Uterus (tissue), 4 donors: ENCODE measurements around the gene CCDC169. TPM values are rescaled to one million over a fixed set of nuclear protein-coding genes. Genes with fewer than 3 reads are reported as not detected.
"Not testable (repeated sequence)": the region's sequence is repeated elsewhere in the genome, so short reads cannot be mapped to it uniquely, and the experiment has no call there.

Source experiments
- DNase-seq, 2 donors: peaks; one replicate each; pipeline ENCODE4 v3.0.0-alpha.2; 2019 to 2020
- H3K27ac ChIP-seq, 2 donors: fragments of 200-600 bp; sonication (generic); 1 replicate in 1 of 2; 2 replicates in 1 of 2; pipeline ENCODE4 v1.5.1; 2016 to 2018
- H3K27me3 ChIP-seq, 2 donors: fragments of 200-600 bp; sonication (generic); one replicate each; pipeline ENCODE4 v1.5.1; 2018 to 2019; ENCODE audit warnings: control low read depth in 1 of 2
- H3K36me3 ChIP-seq, 2 donors: fragments of 200-600 bp; sonication (generic); one replicate each; pipeline ENCODE4 v1.5.1; 2019; ENCODE audit warnings: control low read depth in 1 of 2
- H3K4me1 ChIP-seq, 2 donors: fragments of 200-600 bp; sonication (generic); one replicate each; pipeline ENCODE4 v1.5.1; 2018 to 2019; ENCODE audit warnings: control low read depth in 1 of 2
- H3K4me3 ChIP-seq, 2 donors: fragments of 200-600 bp; sonication (generic); 1 replicate in 1 of 2; 2 replicates in 1 of 2; pipeline ENCODE4 v1.5.1; 2018 to 2019; ENCODE audit warnings: mild to moderate bottlenecking in 1 of 2
- H3K9me3 ChIP-seq, 2 donors: fragments of 200-600 bp; sonication (generic); one replicate each; pipeline ENCODE4 v1.5.1; 2019; ENCODE audit warnings: control low read depth in 1 of 2
- CTCF ChIP-seq, 4 experiments: fragments of 200-600 bp in 2 of 4; fragments of 450-650 bp in 2 of 4; sonication (generic) in 2 of 4; IDR thresholded peaks; one replicate each; pipeline ENCODE4 v1.5.1; 2016 to 2019; ENCODE audit warnings: antibody characterized with exemption in 4 of 4, mild to moderate bottlenecking in 2 of 4, moderate library complexity in 1 of 4
- POLR2A ChIP-seq, 2 donors: fragments of 450-650 bp; IDR thresholded peaks; one replicate each; pipeline ENCODE4 v1.6.1; 2016; ENCODE audit warnings: antibody characterized with exemption in 2 of 2, mild to moderate bottlenecking in 1 of 2, moderate library complexity in 1 of 2
- intact Hi-C: fragments of 100-400 bp; cut with DNase I; formaldehyde crosslinking; loops from one replicate; pipeline ENCODE4 v1.15.1; 2023; ENCODE audit warnings: low total_unique reads
- total RNA-seq, 4 donors: library from RNA; depleted of rRNA in 3 of 4; stranded (reverse); fragments of >200 nt in 3 of 4; gene quantifications; one replicate each; pipeline versions ENCODE4 v1.1.0 to v1.2.4, GENCODE V29; 2014 to 2023
- donor health status: DM: yes; HTN: yes; CAD: no.

Gene CCDC169
- total RNA-seq, 4 donors from 2014 or later, result 0.49 to 3.2 (median 1.5) TPM; not detected in 1

GRCh38 chr13:36328821-36329220 lies 31.2 kb upstream of the CCDC169 start:
- H3K27ac ChIP-seq, result no peak overlapping the region
- H3K4me3 ChIP-seq, result no peak overlapping the region
- H3K4me1 ChIP-seq, result peaks cover 0 to 16% of the 10 kb centered on the region in 2 donors
- peaks cover under 1 to 4% of the 10 kb centered on the region in 2 donors for H3K36me3 ChIP-seq
- no peaks in the 10 kb centered on the region for H3K9me3 ChIP-seq
- no peak for TF ChIP-seq CTCF (IDR thresholded peaks at IDR 0.05)
- no peak for TF ChIP-seq POLR2A (IDR thresholded peaks at IDR 0.05)
- no peaks in the 10 kb centered on the region for H3K27me3 ChIP-seq
- intact Hi-C loops, result no loop called here
- DNase-seq, result no peak

DNA sequence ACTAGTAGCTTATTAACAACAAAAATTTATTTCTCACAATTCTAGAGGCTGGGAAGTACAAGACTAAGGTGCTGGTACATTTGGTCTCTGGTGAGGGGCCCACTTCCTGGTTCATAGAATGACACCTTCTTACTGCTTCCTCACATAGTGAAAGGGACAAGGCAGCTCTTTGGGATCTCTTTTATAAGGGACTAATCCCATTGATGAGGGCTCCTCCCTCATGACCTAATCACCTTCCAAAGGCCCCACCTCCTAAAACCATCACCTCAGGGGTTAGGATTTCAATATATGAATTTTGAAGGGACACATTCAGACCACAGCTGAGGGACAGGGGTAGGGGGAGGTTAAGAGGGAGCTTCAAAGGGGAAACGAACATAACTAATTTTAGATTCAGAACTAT lies 28.3 kb upstream of the CCDC169 start:
- Histone ChIP-seq H3K27me3 (no peaks in the 10 kb centered on the region), H3K4me1 (peaks cover 0 to 4% of the 10 kb centered on the region in 2 donors), H3K36me3 (peaks cover 2 to 4% of the 10 kb centered on the region in 2 donors), H3K9me3 (no peaks in the 10 kb centered on the region), H3K4me3 (no peak overlapping the region), H3K27ac (no peak overlapping the region)
- intact Hi-C loops, result no loop called here
- TF ChIP-seq CTCF (IDR thresholded peaks at IDR 0.05) (no peak), POLR2A (IDR thresholded peaks at IDR 0.05) (no peak)
- no peak for DNase-seq

DNA sequence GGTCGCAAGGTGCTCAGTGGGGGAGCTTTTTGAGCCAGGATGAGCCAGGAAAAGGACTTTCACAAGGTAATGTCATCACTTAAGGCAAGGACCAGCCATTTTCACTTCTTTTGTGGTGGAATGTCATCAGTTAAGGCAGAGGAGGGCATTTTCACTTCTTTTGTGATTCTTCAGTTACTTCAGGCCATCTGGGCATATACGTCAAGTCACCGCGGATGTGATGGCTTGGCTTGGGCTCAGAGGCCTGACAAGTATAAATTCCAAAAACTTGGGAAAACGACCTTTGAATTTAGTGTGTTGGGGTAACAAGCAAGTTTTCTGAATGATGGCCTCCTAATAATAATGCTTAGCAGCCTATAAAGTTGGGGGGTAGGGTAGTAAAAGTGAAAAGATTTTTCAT lies 27.3 kb upstream of the CCDC169 start:
- intact Hi-C loops, H3K27ac ChIP-seq, H3K4me3 ChIP-seq, H3K4me1 ChIP-seq, H3K36me3 ChIP-seq, H3K27me3 ChIP-seq, DNase-seq, H3K9me3 ChIP-seq: not testable (repeated sequence)

DNA sequence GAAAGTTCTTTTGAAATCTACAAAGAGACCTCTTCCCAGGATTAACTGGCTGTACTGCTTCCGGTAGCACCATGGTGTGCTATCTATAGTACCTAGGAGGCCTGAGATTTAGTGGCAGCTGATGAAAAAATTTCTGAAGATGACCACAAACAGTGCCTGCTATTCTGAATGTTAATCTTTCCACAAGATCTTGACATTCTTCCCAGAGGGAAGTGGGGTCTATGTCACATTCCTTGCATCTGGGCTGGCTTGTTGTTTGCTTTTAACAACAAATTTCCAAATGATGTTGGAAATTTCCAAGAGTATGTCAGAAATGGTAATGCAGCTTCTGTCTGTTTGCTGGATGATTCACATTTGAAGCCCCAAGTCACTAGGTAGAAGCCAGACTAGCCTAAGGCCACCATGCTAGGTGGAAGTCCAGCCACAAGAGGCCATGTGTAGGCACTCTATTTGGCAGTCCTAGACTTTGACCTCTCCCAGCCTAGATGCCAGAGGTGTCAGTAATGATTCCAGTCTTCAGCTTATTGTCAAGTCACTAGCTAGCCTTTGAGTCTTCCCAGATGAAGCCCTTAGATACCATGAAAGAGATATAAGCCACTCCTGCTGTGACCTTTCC lies 26.4 kb upstream of the CCDC169 start:
- no peak overlapping the region for H3K4me3 ChIP-seq
- intact Hi-C loops, result no loop called here
- TF ChIP-seq CTCF (IDR thresholded peaks at IDR 0.05) (no peak), POLR2A (IDR thresholded peaks at IDR 0.05) (no peak)
- peaks cover 2 to 4% of the 10 kb centered on the region in 2 donors for H3K36me3 ChIP-seq
- no peak for DNase-seq
- no peaks in the 10 kb centered on the region for H3K27me3 ChIP-seq
- no peaks in the 10 kb centered on the region for H3K9me3 ChIP-seq
- H3K27ac ChIP-seq, result no peak overlapping the region
- H3K4me1 ChIP-seq, result no peaks in the 10 kb centered on the region

DNA sequence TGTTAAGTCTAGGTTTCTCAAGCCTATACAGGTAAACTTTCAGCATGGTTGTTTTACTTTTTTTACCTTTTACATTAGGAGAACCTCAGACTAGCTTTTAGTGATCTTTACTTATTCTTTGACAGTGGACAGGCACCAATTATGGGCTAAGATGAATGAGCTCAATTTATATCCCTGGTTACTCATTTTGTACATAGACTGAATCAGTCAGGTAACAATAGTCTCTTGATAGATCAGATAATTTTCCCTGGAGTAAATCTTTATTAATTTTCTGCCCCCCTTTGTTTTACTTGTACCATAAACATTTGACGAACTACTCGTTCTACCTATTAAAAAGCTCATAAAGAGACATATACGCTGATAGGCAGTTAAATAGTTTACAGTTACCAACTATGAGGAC lies 25.8 kb upstream of the CCDC169 start:
- DNase-seq, result no peak
- Histone ChIP-seq H3K36me3 (peaks cover 2 to 4% of the 10 kb centered on the region in 2 donors), H3K27me3 (no peaks in the 10 kb centered on the region), H3K9me3 (no peaks in the 10 kb centered on the region), H3K27ac (no peak overlapping the region), H3K4me3 (no peak overlapping the region), H3K4me1 (no peaks in the 10 kb centered on the region)
- intact Hi-C loops, result no loop called here
- no peak for TF ChIP-seq POLR2A (IDR thresholded peaks at IDR 0.05)
- no peak for TF ChIP-seq CTCF (IDR thresholded peaks at IDR 0.05)

GRCh38 chr13:36319793-36320192 lies 22.2 kb upstream of the CCDC169 start:
- H3K9me3 ChIP-seq, intact Hi-C loops, H3K4me3 ChIP-seq, H3K27ac ChIP-seq, H3K4me1 ChIP-seq, DNase-seq, H3K27me3 ChIP-seq, H3K36me3 ChIP-seq: not testable (repeated sequence)
